ENCODE measurements around the gene PARP12. TPM values are rescaled to one million over a fixed set of nuclear protein-coding genes. Genes with fewer than 3 reads are reported as not detected.

PARP12 gene
- polyA plus RNA-seq, 1 donor = 15.3 TPM

DNA sequence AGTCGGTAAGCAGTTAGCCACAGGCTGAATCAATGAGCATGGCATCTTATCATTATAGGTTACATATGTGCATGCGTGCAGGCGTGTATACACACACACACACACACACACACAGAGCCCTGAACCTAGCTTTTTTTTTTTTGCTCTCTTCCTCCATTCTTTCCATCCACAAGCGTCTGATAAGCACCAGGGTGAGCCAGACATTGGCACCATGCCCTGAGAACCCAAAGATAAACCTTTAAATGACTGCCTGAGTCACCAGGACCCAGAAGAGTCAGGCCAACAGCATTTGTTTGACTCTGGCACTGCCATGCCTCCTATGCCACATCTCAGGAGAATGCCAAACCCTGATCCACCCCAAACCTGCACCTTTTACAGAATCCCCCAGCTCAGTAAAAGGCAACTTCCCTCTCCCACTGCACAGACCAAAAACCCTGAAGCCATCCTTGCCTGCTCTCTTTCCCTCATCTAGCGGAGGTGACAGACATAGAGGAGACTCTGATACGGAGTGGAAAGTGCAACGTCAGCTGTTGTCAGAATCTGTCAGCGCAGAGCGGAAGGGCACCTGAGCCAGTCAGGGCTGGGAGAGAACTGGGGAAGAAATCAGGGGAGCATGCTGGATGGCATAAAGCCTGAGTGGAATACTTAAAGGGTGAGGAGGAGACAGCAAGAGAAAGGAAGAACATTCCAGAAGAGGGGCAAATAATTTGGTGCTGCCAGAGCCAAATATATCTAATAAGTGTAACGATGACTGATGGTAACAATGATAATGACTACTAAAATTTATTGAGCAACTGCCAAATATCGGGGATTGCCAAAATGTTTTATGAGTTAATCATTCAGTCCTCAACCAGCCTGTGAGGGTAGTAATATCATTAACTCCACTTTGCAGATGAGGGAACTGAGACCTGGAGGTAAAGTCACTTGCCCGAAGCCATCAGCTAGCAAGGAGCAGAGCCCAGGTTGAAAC is 3.2 kb downstream of the PARP12 start:
- DNase-seq = no peak

DNA sequence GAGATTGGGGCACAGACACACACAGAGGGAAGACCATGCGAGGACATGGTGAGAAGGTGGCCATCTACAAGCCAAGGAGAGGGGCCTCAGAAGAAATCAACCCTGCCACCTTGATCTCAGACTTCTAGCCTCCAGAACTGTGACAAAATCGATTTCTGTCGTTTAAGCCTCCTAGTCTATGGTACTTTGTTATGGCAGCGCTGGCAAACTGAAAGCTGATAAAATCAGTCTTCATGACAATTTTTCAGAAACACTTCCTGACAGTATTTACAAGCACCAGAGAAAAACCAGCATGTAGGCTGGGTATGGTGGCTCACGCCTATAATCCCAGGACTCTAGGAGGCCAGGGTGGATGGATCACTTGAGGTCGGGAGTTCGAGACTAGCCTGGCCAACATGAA is 4.2 kb downstream of the PARP12 start:
- DNase-seq = no peak

DNA sequence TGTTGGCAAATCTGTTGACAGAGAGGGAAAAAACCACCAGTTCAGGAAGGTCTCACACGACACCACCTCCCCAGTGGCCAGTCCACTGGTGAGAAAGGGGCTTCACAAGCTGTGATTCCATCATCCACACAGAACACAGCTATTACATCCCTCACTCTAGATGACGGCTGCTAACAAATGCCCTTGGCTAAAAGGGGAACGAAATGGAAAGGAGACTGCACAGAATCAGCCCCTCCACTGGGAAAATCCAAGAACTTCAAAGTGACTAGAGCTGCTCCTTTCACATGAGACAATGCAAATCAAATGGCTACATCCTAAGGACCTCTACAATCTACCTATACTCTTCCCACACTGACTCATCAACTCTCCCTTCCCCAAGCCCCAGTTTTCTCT is 5.6 kb downstream of the PARP12 start:
- DNase-seq = no peak

DNA sequence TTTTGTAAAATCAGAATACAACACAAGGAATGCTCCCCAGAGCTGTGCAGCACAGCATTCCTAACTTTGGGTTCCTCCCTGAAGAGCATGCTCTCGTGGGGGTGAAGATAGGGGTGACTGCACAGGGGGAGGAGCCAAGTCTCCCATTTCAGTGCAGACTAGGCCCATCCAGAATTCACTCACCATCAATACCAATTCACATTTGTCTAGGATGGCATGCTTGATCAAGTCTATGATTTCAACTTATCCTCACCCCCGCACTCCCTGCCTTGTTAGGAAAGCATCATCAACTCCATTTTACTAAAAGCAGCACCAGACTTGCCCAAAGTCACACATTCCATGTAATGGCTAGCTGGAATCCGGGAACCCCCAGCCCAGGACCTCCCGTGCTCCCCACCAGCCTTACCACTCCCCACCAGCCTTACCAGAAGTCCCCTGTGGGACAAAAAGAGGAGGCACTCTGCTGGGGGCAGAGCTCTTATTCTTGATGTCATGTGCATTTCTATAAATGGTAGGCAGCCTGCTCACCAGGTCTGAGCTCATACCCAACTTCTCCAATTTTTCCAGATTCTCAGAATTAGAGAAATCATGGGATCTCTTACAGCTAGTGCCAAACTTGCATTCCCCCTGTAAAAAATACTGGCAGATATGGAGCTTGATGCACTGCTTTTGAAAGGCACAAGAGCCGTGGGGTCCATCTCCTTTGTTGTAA is 6.2 kb downstream of the PARP12 start:
- no peak for DNase-seq

DNA sequence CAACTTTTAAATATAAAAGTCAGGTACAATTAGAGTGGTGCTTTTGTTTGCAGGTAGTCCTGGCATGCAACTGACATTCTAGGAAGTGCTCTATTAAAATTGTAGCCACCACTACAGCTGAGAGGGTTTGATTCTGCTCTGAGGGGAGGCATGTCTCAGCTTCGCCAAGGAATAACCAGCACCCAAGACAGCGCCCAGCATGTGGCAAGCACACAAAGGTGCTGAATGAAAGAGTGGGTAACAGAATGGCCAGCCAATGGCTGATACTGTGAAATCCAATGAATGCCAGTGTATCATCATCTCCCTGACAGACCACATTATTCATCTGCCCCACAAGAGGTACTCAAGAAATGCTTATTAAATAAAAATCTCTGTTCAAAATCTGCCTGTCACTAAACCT is 6.9 kb downstream of the PARP12 start:
- no peak for DNase-seq

DNA sequence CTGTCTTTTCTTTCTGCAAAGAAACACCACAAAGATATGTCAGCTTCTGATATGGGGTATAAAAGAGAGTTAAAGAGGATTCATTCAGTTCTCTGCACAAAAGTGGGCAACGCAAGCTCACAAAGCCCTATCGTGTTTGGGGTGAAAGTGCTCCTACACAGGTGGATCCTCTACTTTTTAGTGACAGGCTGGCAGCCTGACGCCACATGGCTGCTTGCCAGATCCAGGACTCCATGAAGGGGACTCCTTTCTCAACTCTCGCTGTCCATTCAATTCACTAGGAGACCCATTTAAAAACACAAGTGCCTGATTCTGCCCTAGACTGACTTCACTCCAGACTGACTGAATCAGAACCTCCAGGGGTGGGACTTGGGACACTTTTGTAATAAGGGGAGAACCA is 8.0 kb downstream of the PARP12 start:
- DNase-seq = no peak

DNA sequence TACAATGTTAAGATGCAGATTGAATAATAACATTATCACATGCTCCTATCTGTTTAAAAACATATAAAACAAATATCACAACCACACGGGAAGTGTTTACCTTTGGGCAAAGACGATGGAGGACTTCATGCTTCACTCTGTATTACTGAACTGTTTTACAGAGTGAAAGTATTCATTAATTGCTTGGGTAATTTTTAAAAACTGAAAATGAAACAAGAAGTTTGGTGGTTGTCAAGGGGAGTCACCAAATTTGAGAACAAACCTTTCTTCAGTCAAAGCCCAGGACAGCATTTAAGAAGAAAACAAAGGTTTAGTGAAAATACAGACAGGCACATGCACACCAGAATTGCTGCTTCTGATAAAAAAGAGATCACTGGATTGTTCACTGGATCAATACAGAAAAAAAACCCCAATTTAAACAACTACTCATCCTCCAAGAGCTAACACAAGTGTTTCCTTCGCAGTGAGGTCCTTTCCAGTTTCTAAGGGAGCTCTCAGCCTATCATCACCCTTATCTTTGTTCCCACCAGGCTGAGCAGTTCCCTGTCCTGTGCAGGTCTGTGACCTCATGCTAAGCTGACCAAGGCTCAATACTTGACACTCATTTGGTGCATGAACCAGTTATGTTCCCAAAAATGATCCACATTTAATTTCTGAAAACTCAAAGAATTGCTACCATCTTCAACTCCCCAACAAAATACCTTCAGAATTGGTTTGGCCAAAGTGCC is 8.8 kb downstream of the PARP12 start:
- DNase-seq = no peak

DNA sequence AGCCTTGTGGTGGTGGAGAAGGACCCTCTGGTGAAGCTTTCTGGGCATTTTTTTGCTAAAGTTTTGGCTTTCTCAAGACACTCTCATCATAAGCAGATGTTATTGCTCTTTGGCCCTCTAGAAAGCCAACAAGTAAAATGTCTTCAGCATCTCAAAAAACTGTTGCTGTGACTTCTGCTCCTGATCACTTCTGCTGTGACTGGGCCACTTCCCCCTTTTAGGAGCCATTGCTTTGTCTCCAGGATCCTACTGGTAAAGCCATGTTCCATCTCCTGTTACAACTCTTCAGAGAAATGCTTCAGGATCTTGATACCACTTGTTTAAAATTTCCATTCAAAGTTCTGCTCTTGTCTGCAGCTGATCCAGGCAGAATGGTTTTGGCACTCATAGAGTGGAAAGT is 10.9 kb downstream of the PARP12 start:
- no peak for DNase-seq

DNA sequence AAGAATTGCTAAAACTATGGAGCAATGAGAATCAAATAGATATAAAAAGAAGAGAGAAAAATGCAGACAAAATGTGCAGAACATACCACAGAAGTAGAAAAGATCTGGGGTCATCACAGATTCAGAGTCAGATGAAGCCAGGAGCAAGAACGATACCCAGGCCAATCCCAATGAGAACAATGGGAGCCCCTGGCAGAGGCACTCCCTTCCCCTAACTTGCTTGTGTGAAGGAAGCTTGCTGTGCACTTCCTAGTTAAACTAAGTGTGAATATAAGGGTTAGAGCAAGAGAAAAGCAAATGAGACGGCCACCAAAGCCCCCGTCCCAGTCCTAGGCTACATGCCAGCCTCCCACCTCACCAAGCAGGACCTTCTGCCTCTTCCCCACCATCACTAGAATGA is 12.7 kb downstream of the PARP12 start:
- DNase-seq = no peak

DNA sequence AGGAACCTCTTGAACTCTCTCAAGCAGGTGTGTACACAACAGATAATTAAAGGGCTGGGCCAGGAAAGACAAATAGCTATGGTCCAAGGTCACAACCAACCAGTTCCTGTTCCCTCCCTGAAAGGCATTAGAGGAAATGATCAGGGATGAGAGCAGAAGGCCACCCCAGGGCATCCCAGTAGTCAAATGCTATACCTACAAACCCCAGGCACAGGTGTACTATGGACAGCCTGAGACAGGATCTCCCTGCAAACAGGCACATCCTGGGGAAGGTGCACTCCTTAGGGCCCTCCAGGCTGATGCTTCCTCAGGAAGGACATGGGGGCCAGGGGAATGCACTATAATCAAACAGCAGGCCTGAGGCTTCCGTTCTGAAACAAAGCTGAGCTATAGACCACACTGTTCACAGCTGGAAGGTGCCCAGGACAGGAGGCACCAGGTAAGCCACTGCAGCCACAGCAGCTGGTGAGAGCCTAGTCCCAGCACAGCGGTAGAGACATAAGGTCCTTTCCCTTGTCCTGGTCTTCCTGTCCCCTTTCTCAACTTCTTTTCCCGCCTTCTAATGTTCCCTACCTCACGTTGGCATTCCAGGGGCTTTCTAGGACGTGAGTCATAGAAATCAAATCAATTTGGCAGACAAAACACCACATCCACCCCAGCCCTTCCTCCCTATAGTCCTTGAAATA is 13.3 kb downstream of the PARP12 start:
- DNase-seq = no peak

DNA sequence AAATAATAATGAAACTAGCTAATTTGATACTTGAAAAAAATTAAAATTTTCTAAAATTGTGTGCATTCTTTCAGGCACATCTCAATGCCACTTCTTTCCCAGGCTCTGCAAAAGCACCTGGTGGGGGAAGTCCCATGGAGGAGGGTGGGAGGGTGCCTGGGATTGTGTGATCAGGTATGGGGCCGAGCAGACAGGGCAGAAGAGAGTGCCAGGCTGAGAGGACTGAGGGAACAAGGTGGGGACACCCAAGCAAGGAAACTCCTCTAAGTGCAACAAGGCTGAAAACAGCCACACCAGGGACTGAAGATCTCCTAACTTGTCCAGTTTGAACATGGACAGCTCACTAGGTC is 13.8 kb downstream of the PARP12 start:
- DNase-seq = no peak

DNA sequence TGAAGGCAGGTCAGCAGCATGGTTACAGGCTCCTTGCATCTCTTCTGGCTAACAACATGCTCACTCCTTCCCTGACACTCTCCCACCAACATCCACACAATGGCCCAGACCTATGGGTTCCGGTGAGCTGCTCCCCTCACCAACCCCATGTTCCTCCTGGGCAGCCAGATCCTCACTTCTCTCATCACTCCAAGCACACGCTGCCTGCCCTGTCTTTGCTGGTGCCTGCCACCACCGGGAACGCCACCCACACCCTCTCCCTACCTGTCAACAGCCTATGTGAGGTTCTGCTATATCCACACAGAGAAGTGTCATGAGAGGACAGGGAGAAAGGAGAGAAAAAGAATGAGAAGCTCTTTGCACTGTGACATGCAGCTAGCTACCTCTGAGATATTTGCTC is 14.6 kb downstream of the PARP12 start:
- DNase-seq = no peak

DNA sequence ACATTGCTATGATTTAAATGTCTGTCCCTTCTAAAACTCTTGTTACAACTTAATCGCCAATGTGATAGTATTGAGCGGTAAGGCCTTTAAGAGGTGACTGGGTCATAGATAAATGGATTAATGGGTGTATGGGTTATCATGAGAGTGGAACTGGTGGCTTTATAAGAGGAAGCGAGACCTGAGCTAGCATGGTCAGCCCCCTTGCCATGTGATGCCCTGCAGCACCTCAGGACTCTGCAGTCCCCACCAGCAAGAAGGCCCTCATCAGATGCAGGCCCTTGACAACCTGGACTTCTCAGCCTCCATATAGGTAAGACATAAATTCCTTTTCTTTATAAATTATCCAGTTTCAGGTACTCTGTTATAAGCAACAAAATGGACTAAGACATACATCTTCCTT is 15.6 kb downstream of the PARP12 start:
- no peak for DNase-seq

DNA sequence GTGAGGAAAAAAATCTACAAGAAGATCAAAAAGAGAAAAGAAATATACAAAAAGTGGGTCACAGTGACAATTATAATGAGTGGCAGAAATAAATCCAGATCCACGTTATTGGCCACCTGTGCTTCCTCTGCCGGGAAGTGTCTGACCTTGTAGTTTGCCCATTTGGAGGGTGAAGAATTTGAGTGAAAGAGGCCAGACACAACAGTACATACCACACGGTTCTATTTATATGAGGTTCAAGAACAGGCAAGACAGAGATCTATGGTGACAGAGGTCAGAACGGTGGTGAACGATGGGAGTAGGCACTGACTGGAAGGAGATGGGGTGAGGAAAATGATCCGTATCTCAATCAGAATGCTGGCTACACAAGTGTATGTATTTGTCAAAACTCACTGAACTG is 17.1 kb downstream of the PARP12 start:
- no peak for DNase-seq

DNA sequence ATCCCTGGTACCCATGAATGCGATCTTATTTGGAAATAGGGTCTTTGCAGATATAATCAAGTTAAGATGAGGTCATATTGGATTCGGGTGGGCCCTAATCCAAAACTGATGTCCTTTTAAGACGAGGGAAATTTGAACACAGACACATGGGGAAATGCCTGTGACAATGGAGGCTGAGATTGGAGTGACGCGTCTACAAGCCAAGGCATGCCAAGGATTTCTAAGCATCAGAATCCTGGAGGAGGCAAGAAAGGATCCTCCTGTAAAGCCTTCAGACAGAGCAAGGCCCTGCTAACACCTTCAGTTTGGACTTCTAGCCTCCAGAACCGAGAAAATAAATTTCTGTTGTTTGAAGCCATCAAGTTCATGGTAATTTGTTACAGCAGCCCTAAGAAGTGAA is 18.5 kb downstream of the PARP12 start:
- no peak for DNase-seq

DNA sequence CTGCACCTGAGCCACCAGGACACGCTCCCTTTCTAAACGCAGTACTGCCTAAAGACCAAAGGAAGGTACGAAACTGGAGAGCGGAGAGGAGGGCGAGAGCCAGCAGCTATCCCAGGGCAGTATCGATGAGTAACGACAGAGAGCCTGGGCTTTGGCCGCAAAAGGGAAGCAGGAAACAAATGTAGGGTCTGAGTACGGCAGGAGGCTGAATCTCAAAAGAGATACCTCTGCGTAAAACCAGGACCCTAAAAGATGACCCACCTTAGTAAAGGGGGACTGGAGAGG is 20.4 kb downstream of the PARP12 start:
- DNase-seq = no peak

DNA sequence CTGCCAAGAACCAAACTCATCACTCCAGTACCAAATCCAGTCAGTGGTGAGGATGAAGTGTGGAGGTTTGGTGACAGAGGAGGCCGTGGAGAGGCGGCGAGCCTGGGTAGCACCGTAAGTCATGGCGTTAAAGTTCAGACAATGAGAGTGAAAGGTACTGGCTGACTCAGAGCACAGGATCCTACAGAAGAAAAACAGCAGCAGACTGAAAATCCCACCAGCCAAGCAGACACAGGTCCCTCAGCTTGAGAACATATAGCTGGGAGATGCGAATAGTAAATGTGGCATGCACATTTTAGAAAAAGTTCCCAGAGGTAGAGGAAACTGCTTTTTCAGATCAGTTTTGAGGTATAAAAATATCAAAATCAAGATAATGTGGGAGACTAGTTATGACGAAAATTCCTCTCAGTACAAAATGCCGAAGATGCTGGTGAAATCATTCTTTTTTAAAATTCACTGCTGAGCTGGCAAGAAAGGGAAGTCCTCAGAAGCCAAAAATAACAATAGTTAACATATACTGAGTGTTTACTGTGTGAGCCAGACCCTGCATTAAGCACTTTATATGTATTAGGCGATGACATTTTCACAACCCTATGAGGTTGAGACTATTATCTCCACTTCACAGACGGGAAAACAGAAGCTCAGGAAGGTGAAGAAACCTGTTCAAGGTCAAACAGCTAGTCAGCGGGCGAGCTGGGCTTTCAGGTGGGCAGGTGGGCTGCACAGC is 20.9 kb downstream of the PARP12 start:
- DNase-seq = no peak

DNA sequence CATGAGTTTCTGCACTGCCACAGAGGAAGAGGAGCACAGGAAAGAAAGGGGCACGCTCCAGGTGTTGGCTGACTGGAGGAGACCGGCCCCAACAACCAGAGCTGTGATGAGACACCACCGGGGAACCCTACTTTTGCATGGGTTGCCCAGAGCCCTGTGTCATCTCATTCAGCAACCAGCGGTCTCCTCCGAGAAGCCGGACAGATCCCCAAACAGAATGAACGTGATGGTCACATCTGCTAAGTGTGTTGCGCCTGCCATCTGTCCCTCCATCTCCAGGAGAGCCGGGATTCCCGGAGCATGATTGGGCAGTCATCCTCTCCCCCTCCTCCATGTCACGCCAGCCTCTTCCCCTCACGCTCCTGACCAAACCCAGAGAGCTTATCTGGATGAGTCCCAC is 22.9 kb downstream of the PARP12 start:
- DNase-seq = no peak

DNA sequence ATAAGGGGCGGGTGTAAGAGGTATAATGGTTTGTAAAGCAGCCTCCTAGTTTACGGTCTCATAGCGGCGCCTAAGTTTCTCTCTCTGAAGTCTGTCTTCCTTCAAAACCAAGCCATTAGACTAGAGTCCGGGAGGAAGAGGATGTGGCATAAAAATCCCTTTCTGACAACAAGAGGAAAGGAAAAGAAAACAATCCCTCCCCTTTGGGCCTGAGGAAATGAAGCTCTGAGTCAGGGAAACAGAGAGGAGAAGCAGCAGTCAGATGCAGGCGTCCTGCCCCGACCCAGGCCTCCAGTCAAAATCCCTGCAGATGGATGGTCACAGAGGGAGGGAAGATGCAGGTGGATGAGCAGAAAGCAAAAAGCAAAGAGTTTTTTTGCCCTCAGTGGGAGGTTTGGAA is 23.7 kb downstream of the PARP12 start:
- DNase-seq = no peak

DNA sequence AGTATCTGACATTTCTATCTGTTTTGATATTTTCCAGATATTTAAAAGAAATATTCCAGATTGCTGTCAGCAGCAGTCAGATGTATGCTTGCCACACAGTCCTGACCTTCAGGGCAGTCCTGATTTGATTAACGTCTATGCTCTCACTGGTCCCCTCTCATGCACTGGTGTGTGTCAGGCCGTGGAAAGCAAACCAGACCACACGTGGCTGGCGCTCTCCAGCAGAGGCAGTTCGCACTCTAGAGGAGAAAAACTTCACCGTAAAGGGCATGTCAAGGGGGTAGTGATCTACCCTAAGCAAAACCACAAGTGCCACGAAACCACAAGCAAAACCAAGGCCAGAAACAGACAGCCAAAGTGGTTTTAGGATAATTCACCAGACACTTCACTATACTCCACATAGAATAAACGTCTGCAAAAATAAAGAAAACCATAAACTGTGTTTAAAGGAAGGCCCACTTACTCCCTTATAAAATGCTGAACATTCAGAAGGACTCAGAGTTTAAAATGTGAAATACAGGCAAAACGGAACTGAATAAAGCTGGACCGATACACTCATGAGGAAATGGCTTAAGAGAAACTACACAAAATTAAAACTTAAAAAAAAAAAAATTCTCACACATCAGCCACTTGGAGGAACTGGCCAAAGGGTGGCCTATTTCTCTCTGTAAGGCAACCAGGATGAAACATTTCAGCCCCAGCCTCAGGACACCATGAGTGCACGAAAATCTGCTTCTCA is 26.4 kb downstream of the PARP12 start:
- no peak for DNase-seq

DNA sequence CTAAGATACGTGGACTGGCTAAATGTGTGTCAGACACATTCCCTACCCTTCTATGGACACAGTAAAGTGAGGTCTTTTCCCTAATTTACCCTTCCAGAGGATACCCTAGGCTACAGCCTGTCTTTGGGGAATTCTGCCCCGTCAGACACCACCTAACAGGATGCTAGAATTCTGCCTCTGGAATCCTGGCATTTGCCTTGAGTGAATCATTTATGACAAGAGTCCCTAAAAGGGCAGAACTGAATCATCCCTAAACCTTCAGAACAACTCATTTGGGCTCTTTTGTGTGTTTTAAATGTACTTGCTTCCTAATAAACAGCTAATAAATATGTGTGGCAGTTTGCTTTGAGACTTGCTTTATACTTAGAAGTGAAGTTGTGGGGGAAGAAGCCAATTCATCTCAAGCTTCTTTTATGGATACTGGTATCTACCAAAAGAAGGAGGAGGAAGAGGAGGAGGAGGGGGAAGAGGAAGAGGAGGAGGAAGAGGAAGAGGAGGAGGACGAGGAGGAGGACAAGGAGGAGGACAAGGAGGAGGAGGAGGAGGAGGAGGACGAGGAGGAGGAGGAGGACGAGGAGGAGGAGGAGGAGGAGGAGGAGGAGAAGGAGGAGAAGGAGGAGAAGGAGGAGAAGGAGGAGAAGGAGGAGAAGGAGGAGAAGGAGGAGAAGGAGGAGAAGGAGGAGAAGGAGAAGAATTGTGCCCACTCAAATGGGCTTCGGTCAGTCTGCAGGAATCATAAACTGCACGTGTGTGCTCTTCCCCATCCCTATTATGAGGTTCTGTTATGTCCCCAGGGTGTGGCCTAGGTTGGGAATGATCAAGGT is 27.1 kb downstream of the PARP12 start:
- DNase-seq = no peak

Measured in hindlimb muscle (tissue), 1 donor.